Right renal pelvis (tissue), 4 donors: ENCODE data around the gene SLC12A9. TPM values are rescaled to one million over a fixed set of nuclear protein-coding genes. Genes with fewer than 3 reads are reported as not detected.
A peak's percentile ranks its signal among the peaks of the same experiment; 100 is the strongest.
"Not testable (repeated sequence)": the region's sequence is repeated elsewhere in the genome, so short reads cannot be mapped to it uniquely, and the experiment has no call there.

Experiments
- DNase-seq, 4 donors: peaks; one replicate each; pipeline ENCODE4 v3.0.0-alpha.2; 2013; ENCODE audit warnings: low read depth in 4 of 4, low spot score in 3 of 4, missing footprints in 1 of 4
- polyA plus RNA-seq, 4 donors: library from polyadenylated mRNA; unstranded; fragments of 120-200 nt; gene quantifications; one replicate each; pipeline ENCODE4 v1.2.1, GENCODE V29; 2013; ENCODE audit not compliant: insufficient read length in 4 of 4

SLC12A9 gene, protein sequence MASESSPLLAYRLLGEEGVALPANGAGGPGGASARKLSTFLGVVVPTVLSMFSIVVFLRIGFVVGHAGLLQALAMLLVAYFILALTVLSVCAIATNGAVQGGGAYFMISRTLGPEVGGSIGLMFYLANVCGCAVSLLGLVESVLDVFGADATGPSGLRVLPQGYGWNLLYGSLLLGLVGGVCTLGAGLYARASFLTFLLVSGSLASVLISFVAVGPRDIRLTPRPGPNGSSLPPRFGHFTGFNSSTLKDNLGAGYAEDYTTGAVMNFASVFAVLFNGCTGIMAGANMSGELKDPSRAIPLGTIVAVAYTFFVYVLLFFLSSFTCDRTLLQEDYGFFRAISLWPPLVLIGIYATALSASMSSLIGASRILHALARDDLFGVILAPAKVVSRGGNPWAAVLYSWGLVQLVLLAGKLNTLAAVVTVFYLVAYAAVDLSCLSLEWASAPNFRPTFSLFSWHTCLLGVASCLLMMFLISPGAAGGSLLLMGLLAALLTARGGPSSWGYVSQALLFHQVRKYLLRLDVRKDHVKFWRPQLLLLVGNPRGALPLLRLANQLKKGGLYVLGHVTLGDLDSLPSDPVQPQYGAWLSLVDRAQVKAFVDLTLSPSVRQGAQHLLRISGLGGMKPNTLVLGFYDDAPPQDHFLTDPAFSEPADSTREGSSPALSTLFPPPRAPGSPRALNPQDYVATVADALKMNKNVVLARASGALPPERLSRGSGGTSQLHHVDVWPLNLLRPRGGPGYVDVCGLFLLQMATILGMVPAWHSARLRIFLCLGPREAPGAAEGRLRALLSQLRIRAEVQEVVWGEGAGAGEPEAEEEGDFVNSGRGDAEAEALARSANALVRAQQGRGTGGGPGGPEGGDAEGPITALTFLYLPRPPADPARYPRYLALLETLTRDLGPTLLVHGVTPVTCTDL
- 10 to 100 TPM; 19.5 to 28.5 (median 24.9) TPM for polyA plus RNA-seq

- DNase-seq = peak in 1 of 4 donors; percentile 77
Measured at GRCh38 chr7:100852048-100852872, at the start of gene SLC12A9. Gene SLC12A9 (plus strand): TSS chr7:100852713. CDS start chr7:100854198, 1,485 bp downstream.

DNA sequence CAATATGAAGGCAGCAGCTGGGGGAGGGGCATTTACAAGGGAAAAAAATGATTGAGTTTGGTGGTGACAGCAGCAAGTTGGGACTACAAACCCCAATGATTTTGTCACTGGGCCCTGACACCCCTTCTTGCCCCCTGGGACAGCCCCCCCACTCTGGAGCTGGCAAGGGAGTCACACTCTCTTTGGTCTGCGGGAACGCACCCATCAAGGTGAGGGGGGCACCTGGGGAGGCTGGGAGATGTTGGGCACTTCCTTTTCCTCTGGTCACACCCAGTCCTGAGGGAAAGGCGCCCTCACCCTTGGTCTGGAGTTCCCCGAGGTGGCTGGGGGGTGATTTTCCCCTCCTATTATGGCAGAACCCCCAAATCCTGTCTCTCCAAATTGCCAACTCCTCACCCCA is 49.6 kb upstream of the SLC12A9 start:
- no peak for DNase-seq

- peak in 2 of 4 donors; percentile 23 to 63 for DNase-seq
Measured at GRCh38 chr7:100803398-100804161, 48.9 kb upstream of the SLC12A9 start.

DNA sequence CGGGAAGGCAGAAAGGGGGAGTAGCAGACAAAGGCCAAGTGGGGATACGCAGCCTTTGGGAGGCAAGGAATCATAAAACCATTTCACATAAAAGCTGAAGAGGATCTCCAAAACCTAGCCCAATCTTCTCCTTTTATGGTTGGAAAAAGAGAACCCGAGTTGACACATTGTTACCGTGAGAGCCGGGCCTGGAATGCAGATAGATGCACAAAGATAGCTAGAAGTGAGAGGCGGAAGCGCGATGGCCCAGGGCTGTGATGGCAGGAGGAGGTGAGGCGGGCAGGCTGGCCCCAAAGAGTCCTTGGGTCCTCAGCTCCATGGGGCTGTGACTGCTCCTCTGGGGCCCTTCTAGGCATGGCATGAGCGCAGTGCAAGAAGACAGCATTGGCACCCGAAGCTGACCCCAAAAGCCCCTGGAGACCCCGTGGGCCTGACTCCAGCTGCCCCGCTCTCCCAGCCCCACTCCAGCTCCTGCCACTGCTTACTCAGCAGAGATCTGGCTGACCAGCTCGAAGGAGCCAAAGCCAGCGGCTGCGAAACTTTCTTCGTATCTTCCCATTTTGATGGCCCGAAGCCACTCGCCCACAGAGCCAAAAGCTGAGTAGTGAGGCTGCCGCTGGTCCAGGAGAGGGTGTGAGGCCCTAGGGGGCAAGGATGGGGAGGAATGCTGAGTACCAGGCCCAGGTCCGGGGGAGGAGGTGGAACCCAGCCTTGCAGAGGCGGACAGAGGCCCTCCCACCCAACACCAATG is 47.7 kb upstream of the SLC12A9 start:
- DNase-seq = no peak

DNA sequence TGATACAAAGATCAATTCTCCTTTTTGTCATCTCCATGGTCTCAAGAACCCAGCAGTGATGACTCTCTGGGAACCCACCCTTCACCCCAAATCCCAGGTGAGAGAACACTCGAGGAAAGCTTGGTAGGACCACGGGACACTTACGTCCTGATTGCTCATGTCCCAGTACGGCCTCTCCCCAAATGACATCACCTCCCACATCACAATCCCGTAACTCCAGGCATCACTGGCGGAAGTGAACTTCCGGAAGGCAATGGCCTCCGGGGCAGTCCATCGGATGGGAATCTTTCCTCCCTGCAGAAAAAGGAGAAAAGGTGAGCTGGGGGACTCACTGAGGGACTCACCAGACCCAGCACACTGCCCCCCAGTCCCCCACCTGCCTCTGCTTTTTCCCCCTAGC is 46.2 kb upstream of the SLC12A9 start:
- DNase-seq = no peak

GRCh38 chr7:100806883-100807282 is 45.6 kb upstream of the SLC12A9 start:
- not testable (repeated sequence) for DNase-seq

- no peak for DNase-seq
Measured at GRCh38 chr7:100808354-100808875, 44.1 kb upstream of the SLC12A9 start.

- no peak for DNase-seq
Measured at GRCh38 chr7:100811480-100811879, 41.0 kb upstream of the SLC12A9 start.

DNA sequence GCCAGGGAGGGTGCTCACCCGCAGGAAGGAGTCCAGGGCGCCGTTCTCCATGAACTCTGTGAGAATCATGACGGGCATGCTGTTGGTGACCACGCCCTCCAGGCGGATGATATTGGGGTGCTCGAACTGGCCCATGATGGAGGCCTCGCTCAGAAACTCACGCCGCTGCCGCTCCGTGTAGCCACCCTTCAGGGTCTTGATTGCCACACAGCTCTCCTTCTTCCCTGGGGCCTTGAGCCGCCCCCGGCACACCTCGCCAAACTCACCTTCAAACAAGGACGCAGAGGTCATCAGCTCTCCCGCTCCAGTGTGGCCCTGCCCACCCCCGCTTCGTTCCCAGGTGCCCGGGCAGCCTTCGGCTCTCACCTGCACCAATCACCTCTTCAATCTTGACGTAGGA is 39.8 kb upstream of the SLC12A9 start:
- DNase-seq = no peak

GRCh38 chr7:100816515-100816914 is 36.0 kb upstream of the SLC12A9 start:
- not testable (repeated sequence) for DNase-seq

DNA sequence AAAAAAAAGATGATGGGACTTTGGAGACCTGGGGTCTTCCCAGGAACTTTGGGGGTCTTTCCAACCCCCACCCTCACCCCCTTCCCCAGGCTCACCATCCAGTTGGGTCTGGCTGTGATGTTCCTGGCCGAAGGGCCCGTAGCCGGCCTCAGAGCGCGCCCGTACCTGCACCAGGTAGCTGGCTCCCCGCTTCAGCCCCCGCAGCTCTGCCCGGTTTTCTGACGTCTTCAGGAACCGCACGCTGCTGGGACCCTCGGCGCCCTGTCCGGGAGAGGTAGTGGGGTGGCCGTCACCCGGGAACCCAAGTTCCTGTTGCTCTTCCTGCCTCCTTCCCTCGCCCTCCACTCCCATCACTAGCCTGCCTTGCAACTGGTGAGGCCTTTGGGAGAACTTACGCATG is 35.4 kb upstream of the SLC12A9 start:
- DNase-seq = no peak

GRCh38 chr7:100818366-100818765 is 34.1 kb upstream of the SLC12A9 start:
- no peak for DNase-seq

DNA sequence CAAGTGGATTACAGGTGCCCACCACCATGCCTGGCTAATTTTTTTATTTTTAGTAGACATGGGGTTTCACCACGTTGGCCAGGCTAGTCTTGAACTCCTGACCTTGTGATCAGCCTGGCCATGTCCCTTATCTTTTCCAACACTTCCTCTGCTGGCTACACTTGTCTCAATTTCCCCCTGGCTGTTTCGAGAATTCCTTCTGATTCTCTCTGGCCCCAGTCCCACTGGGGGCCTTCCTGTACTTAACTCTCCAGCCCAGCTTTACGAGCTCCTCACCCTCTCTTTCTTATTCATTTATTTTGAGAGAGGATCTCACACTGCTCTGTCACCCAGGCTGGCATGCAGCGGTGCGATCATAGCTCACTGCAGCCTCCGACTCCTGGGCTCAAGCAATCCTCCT is 33.7 kb upstream of the SLC12A9 start:
- no peak for DNase-seq

DNA sequence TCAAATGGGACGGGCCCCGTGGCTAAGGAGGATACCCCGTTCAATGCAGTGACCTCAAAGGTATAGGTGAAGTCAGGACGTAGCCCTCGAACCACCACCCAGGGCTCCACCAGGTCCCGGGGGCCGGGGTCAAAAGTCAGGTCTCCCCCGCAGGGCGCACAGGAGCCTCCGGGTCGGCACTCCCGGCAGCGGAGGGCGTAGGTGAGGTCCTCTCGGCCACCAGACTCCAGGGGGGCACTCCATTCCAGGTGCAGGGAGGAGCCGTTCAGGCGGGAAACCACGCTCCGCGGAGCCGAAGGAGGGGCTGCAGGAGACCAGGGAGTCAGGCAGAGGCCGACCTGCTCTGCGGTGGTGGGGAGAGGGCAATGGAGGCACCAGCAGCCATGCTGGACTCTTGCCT is 32.9 kb upstream of the SLC12A9 start:
- DNase-seq = no peak

- DNase-seq = no peak
Measured at GRCh38 chr7:100822236-100823139, 30.0 kb upstream of the SLC12A9 start.

DNA sequence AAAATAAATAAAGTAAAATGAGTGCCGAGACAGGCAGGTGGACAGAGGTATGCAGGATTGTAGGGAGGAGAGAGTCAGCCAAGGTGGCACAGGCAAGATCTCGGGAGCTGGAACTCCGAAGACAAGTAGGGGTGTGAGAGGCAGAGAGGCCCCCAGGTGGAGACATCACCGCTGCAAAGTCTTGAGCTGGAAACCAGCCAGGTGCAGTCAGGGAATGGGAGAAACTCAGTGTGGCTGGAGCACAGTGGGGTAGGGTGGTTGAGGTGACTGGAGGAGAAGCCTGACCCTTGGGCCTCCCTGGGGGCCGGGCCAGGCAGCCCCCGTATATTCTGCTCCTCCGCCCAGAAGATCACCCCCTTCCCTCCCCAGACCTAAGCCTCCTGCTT is 29.4 kb upstream of the SLC12A9 start:
- no peak for DNase-seq

DNA sequence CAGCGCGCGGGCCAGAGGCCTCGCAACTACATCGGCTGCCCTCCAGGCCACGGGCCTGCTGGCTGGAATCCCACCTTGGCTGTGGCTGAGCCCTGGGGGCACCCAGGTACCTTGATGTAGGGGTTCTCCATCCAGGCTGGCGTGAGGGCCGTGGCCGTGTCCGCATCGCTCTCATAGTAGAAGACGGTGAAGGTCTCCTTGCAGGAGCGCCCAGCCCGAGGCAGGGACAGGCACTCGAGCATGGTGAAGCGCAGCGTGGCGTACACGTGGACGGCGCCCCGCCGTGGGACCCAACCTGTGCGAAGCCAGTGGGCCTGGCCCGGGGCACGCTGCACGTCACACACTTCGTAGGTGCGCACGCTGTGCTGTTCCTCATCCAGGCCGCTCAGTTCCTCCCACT is 29.0 kb upstream of the SLC12A9 start:
- no peak for DNase-seq
